ENCODE measurements around the gene CSF1. TPM values are rescaled to one million over a fixed set of nuclear protein-coding genes. Genes with fewer than 3 reads are reported as not detected.
A peak's percentile ranks its signal among the peaks of the same experiment; 100 is the strongest.

Gene CSF1
- total RNA-seq, 4 donors from 2014 or later = 9.7 to 41.9 (median 22.0) TPM

DNA sequence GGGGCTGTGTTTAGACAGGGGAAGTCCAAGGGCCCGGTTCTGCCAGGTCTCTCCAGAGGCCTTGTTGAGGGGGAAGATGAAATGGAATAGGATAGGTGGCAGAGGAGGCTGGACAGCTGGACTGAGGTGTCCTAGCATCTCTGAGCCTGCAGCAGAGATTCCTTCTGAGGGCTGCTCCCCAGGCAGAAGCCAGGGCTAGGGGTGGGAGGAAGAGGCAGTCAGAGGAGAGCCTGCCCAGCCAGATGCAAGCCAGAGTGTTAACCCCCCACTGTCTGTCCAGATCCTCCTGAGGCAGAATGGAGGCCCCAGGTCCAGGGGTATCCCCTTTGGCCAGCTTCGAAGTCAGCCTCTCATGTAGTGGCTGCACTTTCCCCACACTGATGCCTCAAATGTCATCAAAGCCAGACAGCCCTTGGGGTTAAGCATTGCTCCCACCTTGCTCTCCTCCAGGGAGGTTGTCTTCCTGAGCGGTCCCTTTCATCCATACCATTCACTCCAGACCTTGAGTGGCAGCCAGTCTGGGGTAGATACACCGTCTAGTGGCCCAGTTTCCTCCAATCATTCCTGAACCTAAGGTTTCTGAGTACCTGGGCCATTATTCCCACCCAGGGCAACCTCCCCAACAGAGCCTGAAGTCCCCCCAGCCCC lies 1.7 kb downstream of the CSF1 start:
- DNase-seq (ENCODE audit: low spot score in 2 of 2) = no peak
- H3K4me3 ChIP-seq (ENCODE audit: low read depth, poor library complexity, severe bottlenecking) = peak overlapping the region; percentile 76
- intact Hi-C loops (cut with DNase I; ENCODE audit: low total_unique reads) = no loop called here
- TF ChIP-seq, protein P1, sequence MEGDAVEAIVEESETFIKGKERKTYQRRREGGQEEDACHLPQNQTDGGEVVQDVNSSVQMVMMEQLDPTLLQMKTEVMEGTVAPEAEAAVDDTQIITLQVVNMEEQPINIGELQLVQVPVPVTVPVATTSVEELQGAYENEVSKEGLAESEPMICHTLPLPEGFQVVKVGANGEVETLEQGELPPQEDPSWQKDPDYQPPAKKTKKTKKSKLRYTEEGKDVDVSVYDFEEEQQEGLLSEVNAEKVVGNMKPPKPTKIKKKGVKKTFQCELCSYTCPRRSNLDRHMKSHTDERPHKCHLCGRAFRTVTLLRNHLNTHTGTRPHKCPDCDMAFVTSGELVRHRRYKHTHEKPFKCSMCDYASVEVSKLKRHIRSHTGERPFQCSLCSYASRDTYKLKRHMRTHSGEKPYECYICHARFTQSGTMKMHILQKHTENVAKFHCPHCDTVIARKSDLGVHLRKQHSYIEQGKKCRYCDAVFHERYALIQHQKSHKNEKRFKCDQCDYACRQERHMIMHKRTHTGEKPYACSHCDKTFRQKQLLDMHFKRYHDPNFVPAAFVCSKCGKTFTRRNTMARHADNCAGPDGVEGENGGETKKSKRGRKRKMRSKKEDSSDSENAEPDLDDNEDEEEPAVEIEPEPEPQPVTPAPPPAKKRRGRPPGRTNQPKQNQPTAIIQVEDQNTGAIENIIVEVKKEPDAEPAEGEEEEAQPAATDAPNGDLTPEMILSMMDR (IDR thresholded peaks at IDR 0.05) = no peak
- TF ChIP-seq POLR2A (IDR thresholded peaks at IDR 0.05) = no peak
- WGBS, 2 donors = 47 to 54% methylated on average over 4 of the region's 4 CpGs

DNA sequence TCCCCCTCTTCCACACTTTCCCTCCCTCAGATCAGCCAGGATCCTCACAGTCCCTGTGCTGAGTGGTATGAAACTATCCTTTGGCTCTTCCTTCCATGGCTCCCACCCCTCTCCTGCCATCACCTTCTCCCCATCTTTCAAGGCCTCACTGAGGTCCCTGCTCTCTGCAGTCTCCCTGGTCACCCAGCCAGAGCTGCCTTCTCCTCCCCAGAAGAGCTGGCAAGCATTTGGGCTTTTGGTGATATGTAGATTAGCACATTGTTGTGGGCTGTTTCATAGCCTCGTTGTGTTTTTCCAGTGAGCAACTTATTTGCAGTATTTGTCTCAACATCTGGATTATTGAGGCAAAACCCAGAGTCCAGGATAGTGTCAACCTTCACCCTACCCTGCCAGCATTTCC lies 2.2 kb downstream of the CSF1 start:
- no peak for DNase-seq (ENCODE audit: low spot score in 2 of 2)
- 0 to 7% methylated on average over 1 of the region's 1 CpG for WGBS, 2 donors
- peak overlapping the region; percentile 76 for H3K4me3 ChIP-seq (ENCODE audit: low read depth, poor library complexity, severe bottlenecking)
- TF ChIP-seq, protein P1 (IDR thresholded peaks at IDR 0.05) = no peak
- TF ChIP-seq POLR2A (IDR thresholded peaks at IDR 0.05) = no peak
- intact Hi-C loops (cut with DNase I; ENCODE audit: low total_unique reads) = no loop called here

DNA sequence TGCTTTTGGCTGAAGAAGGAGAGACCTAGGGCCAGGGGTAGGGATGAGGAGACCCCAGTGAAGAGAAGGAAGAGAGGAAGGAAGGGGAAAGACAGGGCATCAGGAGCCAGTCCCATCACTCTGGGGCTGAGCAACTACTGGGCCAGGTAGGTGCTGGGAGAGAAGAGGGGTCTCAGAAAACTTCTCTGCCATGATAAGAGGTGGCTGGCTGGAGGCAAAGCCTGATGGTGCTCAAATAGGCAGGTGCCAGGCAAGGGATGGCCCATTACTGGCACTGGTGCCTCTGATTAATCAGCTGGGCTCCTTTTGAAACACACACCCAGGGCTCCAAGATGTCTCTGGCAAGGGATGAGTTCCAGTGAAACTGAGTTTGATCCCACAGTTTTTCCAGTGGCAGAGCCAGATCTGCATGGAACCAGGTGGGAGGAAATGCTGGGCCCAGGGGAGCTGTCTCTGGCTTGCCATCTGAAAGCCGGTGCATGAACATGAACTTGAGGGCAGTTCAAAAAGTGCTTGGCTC lies 2.8 kb downstream of the CSF1 start:
- no peak overlapping the region for H3K4me3 ChIP-seq (ENCODE audit: low read depth, poor library complexity, severe bottlenecking)
- TF ChIP-seq, protein P1 (IDR thresholded peaks at IDR 0.05) = no peak
- no peak for TF ChIP-seq POLR2A (IDR thresholded peaks at IDR 0.05)
- intact Hi-C loops (cut with DNase I; ENCODE audit: low total_unique reads) = no loop called here
- DNase-seq (ENCODE audit: low spot score in 2 of 2) = no peak
- 18 to 20% methylated on average over 1 of the region's 1 CpG for WGBS, 2 donors

DNA sequence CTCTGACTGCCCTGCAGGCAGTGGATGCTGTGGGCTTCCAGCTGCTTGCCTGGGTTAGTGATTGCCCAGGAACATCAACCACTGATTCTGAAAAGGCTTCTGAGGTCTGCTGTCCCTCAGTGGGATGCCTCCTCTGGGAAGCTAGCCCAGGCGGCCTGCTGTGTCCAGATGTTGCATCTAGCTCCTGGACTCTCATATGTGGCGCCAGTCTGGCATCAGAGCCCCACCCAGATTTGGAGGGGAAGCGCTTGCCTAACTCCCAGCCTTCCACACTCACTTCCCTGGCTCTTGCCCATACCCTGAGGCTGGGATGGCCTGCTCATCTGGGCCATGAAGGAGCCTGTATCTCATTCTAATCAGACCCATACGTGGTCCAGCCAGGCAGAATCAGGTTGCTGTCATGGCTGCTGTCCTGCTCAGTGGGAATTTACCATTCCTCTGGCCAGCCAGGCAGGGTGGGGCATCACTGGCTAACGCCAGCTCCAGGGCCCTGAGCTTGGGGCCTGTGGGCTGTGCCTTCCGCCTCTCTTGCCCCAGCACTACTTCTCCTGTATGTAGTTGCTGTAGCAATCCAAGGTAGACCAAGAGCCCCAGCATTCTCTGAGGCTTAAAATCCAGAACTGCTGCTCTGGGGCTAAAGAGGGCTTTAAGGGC lies 4.1 kb downstream of the CSF1 start:
- TF ChIP-seq POLR2A (IDR thresholded peaks at IDR 0.05) = no peak
- TF ChIP-seq, protein P1 (IDR thresholded peaks at IDR 0.05) = no peak
- H3K4me3 ChIP-seq (ENCODE audit: low read depth, poor library complexity, severe bottlenecking) = no peak overlapping the region
- 33 to 40% methylated on average over 4 to 6 of the region's 6 CpGs for WGBS, 2 donors
- peak; percentile 72 to 95 for DNase-seq (ENCODE audit: low spot score in 2 of 2)
- intact Hi-C loops (cut with DNase I; ENCODE audit: low total_unique reads) = no loop called here

DNA sequence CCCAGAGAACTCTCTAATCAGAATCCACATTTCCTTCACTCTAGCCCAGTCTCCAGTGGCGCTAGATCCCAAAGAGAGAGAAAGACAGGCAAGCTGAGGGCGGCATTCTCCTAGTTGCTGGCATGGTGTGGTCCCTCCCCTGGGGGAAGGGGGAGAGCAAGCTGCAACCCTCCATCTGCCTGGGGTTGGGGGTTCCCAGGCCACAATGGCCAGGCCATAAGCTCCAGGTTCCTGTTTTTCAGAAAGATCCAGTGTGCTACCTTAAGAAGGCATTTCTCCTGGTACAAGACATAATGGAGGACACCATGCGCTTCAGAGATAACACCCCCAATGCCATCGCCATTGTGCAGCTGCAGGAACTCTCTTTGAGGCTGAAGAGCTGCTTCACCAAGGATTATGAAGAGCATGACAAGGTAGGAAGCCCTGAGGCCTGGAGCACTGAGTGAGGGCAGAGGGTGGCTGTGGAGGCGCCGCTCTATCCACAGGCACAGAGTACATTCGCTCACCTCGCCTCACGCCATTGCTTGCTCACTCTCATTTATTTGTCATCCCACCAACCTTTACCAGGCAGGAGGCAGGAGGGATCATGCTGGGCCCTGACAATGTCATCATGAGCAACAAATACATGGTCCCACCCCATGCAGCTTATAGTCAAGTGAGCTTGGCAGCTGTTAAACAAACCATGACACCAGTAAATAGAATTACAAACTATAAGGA lies 6.6 kb downstream of the CSF1 start:
- WGBS, 2 donors = 90 to 96% methylated on average over 9 of the region's 9 CpGs
- intact Hi-C loops (cut with DNase I; ENCODE audit: low total_unique reads) = no loop called here
- no peak overlapping the region for H3K4me3 ChIP-seq (ENCODE audit: low read depth, poor library complexity, severe bottlenecking)

More for the DNA sequence above, 6.6 kb downstream of the CSF1 start:
- TF ChIP-seq, protein P1 (IDR thresholded peaks at IDR 0.05) = no peak
- no peak for TF ChIP-seq POLR2A (IDR thresholded peaks at IDR 0.05)
- DNase-seq (ENCODE audit: low spot score in 2 of 2) = no peak
